Measurements from ENCODE around the gene CAMK1D.
A peak's percentile ranks its signal among the peaks of the same experiment; 100 is the strongest.

The CAMK1D gene

DNA sequence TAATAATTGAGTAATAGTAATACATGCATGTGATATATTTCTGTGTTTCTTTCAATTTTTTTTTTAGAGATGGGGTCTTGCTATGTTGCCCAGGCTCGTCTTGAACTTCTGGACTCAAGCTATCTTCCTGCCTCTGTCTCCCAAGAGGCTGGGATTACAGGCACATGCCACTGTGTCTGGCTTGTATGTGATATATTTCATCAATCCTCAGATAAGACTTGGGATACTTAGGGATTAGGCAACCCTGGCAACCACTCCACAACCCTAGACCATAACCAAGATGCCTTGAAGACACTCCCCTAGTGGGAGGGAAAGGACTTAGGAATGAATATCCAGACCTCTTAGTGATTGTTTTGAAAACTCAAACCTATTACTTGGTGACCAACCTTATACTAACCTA is 497.4 kb downstream of the CAMK1D start:
- TF ChIP-seq, protein P1, sequence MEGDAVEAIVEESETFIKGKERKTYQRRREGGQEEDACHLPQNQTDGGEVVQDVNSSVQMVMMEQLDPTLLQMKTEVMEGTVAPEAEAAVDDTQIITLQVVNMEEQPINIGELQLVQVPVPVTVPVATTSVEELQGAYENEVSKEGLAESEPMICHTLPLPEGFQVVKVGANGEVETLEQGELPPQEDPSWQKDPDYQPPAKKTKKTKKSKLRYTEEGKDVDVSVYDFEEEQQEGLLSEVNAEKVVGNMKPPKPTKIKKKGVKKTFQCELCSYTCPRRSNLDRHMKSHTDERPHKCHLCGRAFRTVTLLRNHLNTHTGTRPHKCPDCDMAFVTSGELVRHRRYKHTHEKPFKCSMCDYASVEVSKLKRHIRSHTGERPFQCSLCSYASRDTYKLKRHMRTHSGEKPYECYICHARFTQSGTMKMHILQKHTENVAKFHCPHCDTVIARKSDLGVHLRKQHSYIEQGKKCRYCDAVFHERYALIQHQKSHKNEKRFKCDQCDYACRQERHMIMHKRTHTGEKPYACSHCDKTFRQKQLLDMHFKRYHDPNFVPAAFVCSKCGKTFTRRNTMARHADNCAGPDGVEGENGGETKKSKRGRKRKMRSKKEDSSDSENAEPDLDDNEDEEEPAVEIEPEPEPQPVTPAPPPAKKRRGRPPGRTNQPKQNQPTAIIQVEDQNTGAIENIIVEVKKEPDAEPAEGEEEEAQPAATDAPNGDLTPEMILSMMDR (IDR thresholded peaks at IDR 0.05; ENCODE audit: low read depth, low read length, poor library complexity, severe bottlenecking): no peak
- TF ChIP-seq EZH2phosphoT487 (IDR thresholded peaks at IDR 0.05; ENCODE audit: borderline replicate concordance, low read length): no peak
- Histone ChIP-seq H3K4me3 (ENCODE audit: low read length) (no peak overlapping the region), H3K9me2 (replicated peaks; ENCODE audit: control insufficient read depth, low read length) (no peaks in the 10 kb centered on the region), H3K36me3 (ENCODE audit: control insufficient read depth, low read length) (no peaks in the 10 kb centered on the region), H3K27ac (ENCODE audit: low read depth, low read length) (no peak overlapping the region), H3K4me2 (ENCODE audit: low read length) (no peak overlapping the region), H3K9me3 (ENCODE audit: control insufficient read depth, insufficient read depth, low read length) (no peaks in the 10 kb centered on the region), H3K27me3 (ENCODE audit: control insufficient read depth, low read length) (no peaks in the 10 kb centered on the region), H3K4me1 (ENCODE audit: control insufficient read depth, low read length) (peaks cover 15% of the 10 kb centered on the region), H3F3A (ENCODE audit: control insufficient read depth, insufficient read depth) (no peaks in the 10 kb centered on the region), H4K20me1 (ENCODE audit: control insufficient read depth, insufficient read depth, low read depth, low read length) (no peaks in the 10 kb centered on the region), H3K79me2 (ENCODE audit: control insufficient read depth, low read length) (no peaks in the 10 kb centered on the region)

DNA sequence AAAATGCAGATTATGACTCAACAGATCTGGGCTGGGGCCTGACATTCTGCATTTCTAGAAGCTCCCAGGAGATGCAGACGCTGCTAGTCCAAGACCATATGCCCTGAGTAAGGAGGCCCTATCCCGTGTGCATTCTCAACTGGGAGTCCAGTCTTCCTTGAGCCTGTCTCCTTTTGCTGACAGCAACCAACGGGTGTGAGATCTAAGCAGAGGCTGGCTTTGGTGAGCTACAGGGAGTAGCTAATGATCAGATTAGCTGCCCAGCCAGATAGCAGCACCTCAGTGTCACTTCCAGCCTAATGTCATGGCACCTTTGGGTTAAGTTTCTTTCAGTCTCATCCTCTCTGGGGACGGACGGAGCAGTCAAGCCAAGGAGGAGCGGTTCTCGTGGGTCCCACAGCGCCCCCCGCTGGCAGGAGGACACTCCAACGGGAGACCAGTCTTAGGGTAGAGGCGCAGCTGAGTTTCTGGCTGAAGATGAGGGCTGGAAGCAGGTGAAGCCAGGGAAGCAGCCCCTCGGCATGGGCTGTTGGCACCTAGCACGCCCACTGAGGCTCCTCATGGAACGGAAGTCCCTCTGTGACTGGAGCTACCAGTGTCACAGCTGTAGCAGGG is 498.1 kb downstream of the CAMK1D start:
- Histone ChIP-seq H3K4me1 (ENCODE audit: control insufficient read depth, low read length) (peaks cover 15% of the 10 kb centered on the region), H4K20me1 (ENCODE audit: control insufficient read depth, insufficient read depth, low read depth, low read length) (no peaks in the 10 kb centered on the region), H3K27me3 (ENCODE audit: control insufficient read depth, low read length) (no peaks in the 10 kb centered on the region), H3K9me3 (ENCODE audit: control insufficient read depth, insufficient read depth, low read length) (no peaks in the 10 kb centered on the region), H3K27ac (ENCODE audit: low read depth, low read length) (no peak overlapping the region), H3K36me3 (ENCODE audit: control insufficient read depth, low read length) (no peaks in the 10 kb centered on the region), H3K79me2 (ENCODE audit: control insufficient read depth, low read length) (no peaks in the 10 kb centered on the region), H3K4me3 (ENCODE audit: low read length) (peak overlapping the region; percentile 20; the same call in 1 of the 2 replicates), H3K9me2 (replicated peaks; ENCODE audit: control insufficient read depth, low read length) (no peaks in the 10 kb centered on the region), H3K4me2 (ENCODE audit: low read length) (peak overlapping the region; percentile 43), H3F3A (ENCODE audit: control insufficient read depth, insufficient read depth) (no peaks in the 10 kb centered on the region)
- TF ChIP-seq EZH2phosphoT487 (IDR thresholded peaks at IDR 0.05; ENCODE audit: borderline replicate concordance, low read length): no peak
- TF ChIP-seq, protein P1 (IDR thresholded peaks at IDR 0.05; ENCODE audit: low read depth, low read length, poor library complexity, severe bottlenecking): peak; percentile 88

DNA sequence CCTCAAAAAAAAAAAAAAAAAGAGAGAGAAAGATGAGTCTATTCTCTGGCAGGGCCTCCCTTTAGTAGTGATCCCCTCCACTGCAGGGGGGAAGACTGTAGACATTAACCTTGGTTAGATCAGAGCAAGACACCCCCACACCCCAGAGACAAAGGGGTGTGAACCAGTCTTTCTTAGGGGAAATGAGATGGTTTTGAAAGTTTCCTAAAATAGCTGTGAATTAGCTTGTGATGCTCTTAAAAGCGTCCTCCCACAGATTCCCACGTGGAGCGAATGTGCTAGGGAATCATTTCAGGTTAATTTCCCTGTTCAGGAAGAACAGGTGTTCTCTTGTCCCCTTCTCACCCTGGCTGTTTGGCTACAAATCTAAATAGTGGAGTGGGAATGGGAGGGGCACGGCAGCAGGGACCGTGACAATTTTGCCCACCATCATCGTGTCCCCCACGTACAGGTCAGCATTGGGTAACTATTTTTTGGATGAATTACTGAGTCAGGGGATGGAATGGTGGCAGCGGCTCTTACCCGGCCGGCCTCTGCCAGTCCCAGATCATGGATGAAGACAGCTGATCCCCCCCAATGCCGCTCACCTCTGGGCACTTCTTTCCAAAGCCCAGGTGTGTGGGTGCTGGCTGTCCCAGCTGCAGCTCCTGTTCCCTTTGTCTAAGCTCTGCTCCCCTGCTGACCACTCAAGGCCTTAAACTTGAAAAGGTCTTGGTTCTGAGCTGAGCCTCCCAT is 499.3 kb downstream of the CAMK1D start:
- Histone ChIP-seq H3K36me3 (ENCODE audit: control insufficient read depth, low read length) (no peaks in the 10 kb centered on the region), H3F3A (ENCODE audit: control insufficient read depth, insufficient read depth) (no peaks in the 10 kb centered on the region), H3K27ac (ENCODE audit: low read depth, low read length) (no peak overlapping the region), H4K20me1 (ENCODE audit: control insufficient read depth, insufficient read depth, low read depth, low read length) (no peaks in the 10 kb centered on the region), H3K79me2 (ENCODE audit: control insufficient read depth, low read length) (no peaks in the 10 kb centered on the region), H3K4me3 (ENCODE audit: low read length) (no peak overlapping the region), H3K27me3 (ENCODE audit: control insufficient read depth, low read length) (no peaks in the 10 kb centered on the region), H3K4me2 (ENCODE audit: low read length) (no peak overlapping the region), H3K4me1 (ENCODE audit: control insufficient read depth, low read length) (peaks cover 15% of the 10 kb centered on the region), H3K9me2 (replicated peaks; ENCODE audit: control insufficient read depth, low read length) (no peaks in the 10 kb centered on the region), H3K9me3 (ENCODE audit: control insufficient read depth, insufficient read depth, low read length) (no peaks in the 10 kb centered on the region)
- TF ChIP-seq, protein P1 (IDR thresholded peaks at IDR 0.05; ENCODE audit: low read depth, low read length, poor library complexity, severe bottlenecking): no peak
- no peak for TF ChIP-seq EZH2phosphoT487 (IDR thresholded peaks at IDR 0.05; ENCODE audit: borderline replicate concordance, low read length)

Data from DOHH2 (cell line).